Measurements from ENCODE around the gene DAO.

The DAO gene

DNA sequence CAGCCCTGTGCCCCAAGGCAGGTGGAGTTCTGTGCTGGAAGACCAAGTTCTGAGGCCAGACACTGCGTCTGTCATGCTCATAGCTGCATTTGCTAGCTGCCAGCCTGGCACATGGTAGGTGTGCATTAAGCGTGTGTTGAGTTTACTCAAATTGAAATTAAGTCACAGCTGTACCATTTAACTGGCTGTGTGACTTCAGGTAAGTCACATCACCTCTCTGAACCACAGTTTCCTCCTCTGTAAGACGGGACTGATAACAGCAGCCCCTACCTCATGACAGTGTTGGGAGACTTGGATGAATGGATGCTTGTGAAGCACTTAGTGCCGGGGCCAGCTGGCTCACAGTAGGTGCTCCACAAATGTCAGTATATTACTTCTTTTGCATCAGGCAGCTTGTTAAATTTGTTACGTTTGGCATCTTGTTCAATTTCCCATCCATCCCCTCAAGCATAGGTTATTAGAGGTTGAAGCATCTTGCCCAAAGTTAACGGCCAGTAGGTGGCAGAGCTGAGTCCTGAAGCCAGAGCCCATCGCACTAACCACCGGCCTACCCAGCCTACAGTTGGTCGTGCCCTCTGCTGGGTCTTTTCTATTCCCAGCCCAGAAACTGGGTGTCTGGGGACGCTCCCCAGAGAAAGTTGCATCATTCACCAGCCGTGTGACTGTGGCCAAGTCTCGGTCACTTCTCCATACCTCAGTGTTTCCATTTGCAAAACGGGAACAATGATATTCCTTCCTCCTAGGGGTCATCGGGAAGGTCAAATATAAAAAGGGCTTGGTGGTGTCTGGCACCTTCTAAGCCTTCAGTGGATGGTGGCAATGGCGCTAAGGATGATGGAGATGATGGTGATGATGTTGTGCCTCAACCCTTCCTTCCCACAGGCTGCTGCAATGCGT is 4.5 kb downstream of the DAO start:
- H3K27me3 ChIP-seq (ENCODE audit: control insufficient read depth, insufficient read depth, low read length): peaks cover 21% of the 10 kb centered on the region

DNA sequence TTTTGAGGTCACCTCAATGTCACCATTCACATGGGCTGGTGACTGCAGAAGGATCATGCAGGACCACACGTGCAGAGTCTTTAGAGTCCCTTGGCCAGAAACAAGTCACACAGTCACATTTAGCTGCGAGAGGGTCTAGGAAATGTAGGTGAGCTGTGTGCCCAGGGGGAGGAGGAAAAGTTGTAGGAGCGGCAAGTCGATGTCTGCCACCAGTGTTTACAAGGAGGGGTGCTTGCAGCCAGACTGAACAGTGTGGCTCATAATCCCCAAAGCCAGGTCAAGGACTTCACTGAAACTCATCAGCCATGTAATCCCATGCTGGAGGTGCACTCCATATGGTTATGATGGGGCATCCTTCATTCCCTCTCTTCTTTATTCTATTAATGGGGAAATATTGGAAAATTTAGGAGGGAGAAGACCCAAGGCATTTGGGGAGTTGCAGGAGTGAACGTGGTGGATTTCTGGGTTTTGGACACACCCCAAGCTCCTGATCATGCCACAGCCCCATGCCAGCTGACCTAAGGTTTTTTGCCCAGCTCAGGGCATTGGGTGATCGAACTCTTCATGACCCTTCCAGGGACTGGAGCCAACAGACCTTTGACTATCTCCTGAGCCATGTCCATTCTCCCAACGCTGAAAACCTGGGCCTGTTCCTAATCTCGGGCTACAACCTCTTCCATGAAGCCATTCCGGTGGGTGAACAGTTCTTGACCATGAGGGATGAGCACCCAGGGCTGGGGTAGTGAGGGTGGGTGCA is 7.2 kb downstream of the DAO start:
- no peaks in the 10 kb centered on the region for H3K9me3 ChIP-seq (replicated peaks; ENCODE audit: low read length)

More for the DNA sequence above, 4.5 kb downstream of the DAO start:
- Histone ChIP-seq H3K9me3 (replicated peaks; ENCODE audit: low read length) (no peaks in the 10 kb centered on the region), H3K9ac (ENCODE audit: low read depth, low read length) (no peak overlapping the region), H3K36me3 (ENCODE audit: insufficient read depth, low read length) (no peaks in the 10 kb centered on the region), H3K4me1 (ENCODE audit: control insufficient read depth, insufficient read depth, low read length) (no peaks in the 10 kb centered on the region), H3K4me3 (ENCODE audit: low read length) (no peak overlapping the region), H3K4me2 (ENCODE audit: low read length) (no peak overlapping the region)

DNA sequence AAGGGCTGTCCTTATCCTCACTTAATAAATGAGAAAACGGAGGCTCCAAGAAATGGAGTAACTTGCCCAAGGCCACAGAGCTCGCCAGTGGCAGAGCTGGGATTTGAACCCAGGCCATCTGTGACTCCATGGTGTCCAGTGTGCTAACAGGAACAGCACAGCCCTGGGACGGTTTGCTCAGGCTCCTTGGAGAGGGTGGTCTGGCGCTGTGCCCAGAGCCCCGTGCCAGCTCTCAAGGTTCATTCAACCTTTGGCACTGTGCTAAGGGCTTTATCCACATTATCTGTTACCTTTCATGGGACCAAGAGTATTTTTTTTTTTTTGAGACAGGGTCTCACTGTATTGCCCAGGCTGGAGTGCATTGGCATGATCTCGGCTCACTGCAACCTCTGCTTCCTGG is 8.1 kb downstream of the DAO start:
- peaks cover 9% of the 10 kb centered on the region for H3K27me3 ChIP-seq (ENCODE audit: control insufficient read depth, insufficient read depth, low read length)
- no peaks in the 10 kb centered on the region for H3K9me3 ChIP-seq (replicated peaks; ENCODE audit: low read length)
- H3K4me1 ChIP-seq (ENCODE audit: control insufficient read depth, insufficient read depth, low read length): no peaks in the 10 kb centered on the region
- no peak overlapping the region for H3K9ac ChIP-seq (ENCODE audit: low read depth, low read length)
- H3K4me3 ChIP-seq (ENCODE audit: low read length): no peak overlapping the region
- H3K36me3 ChIP-seq (ENCODE audit: insufficient read depth, low read length): no peaks in the 10 kb centered on the region
- H3K4me2 ChIP-seq (ENCODE audit: low read length): no peak overlapping the region

More for the DNA sequence above, 7.2 kb downstream of the DAO start:
- Histone ChIP-seq H3K4me1 (ENCODE audit: control insufficient read depth, insufficient read depth, low read length) (no peaks in the 10 kb centered on the region), H3K9ac (ENCODE audit: low read depth, low read length) (no peak overlapping the region), H3K27me3 (ENCODE audit: control insufficient read depth, insufficient read depth, low read length) (peaks cover 9% of the 10 kb centered on the region), H3K4me3 (ENCODE audit: low read length) (no peak overlapping the region), H3K36me3 (ENCODE audit: insufficient read depth, low read length) (no peaks in the 10 kb centered on the region), H3K4me2 (ENCODE audit: low read length) (no peak overlapping the region)

DNA sequence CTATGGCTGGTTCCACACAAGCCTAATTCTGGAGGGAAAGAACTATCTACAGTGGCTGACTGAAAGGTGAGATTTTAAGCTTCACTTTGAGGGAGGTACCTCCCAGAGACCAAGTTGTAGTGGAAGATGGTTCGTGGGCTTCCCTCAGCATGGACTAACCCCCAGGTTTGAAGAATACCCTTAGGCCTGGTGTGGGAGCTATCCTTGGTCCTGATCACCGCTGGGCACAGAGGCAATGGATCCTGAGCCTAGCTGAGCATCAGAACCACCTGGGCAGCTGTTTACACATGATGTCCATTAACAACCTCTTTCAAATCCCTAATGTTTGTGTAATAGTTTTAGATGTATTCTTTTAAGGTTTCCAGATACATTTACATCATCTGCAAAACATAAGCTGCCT is 10.3 kb downstream of the DAO start:
- Histone ChIP-seq H3K9ac (ENCODE audit: low read depth, low read length) (no peak overlapping the region), H3K4me2 (ENCODE audit: low read length) (no peak overlapping the region), H3K9me3 (replicated peaks; ENCODE audit: low read length) (no peaks in the 10 kb centered on the region), H3K4me3 (ENCODE audit: low read length) (no peak overlapping the region), H3K27me3 (ENCODE audit: control insufficient read depth, insufficient read depth, low read length) (peaks cover 17% of the 10 kb centered on the region), H3K36me3 (ENCODE audit: insufficient read depth, low read length) (no peaks in the 10 kb centered on the region), H3K4me1 (ENCODE audit: control insufficient read depth, insufficient read depth, low read length) (no peaks in the 10 kb centered on the region)

DNA sequence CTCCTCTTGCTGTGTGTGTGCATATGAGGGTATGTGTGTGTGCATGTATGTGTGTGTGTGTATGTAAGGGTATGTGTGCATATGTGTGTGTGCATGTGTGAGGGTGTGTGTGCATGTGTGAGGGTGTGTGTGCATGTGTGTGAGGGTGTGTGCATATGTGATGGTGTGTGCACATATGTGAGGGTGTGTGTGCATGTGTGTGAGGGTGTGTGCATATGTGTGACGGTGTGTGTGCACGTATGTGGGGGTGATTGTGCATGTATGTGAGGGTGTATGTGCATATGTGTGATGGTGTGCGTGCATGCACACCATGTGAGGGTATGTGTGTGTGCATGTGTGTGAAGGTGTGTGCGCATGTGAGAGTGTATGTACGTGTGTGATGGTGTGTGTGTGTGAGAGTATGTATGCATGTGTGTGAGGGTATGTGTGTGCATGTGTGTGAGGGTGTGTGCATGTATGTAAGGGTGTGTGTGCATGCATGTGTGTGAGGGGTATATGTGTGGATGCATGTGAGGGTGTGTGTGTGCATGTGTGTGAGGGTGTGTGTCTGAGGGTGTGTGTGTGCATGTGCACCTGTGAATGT is 15.4 kb downstream of the DAO start:
- no peaks in the 10 kb centered on the region for H3K36me3 ChIP-seq (ENCODE audit: insufficient read depth, low read length)
- H3K9ac ChIP-seq (ENCODE audit: low read depth, low read length): no peak overlapping the region
- no peaks in the 10 kb centered on the region for H3K4me1 ChIP-seq (ENCODE audit: control insufficient read depth, insufficient read depth, low read length)
- no peaks in the 10 kb centered on the region for H3K9me3 ChIP-seq (replicated peaks; ENCODE audit: low read length)
- H3K4me2 ChIP-seq (ENCODE audit: low read length): no peak overlapping the region
- H3K27me3 ChIP-seq (ENCODE audit: control insufficient read depth, insufficient read depth, low read length): peaks cover 16% of the 10 kb centered on the region
- no peak overlapping the region for H3K4me3 ChIP-seq (ENCODE audit: low read length)

DNA sequence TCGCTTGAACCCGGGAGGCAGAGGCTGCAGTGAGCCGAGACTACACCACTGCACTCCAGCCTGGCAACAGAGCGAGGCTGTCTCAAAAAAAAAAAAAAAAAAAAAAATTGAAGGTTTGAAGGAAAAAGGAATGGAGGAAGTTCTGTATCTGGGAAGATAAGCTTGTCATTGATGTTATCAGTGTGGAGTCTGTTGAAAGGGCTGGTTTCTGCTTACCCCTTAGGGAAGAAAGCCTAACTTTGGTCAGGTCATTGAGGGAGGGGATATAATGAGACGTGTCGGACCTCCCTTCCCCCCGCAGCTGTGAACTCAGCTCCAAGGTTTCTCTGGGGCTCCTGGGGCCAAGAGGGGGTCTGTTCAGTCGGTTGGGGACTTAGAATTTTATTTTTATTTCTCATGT is 16.4 kb downstream of the DAO start:
- Histone ChIP-seq H3K4me3 (ENCODE audit: low read length) (no peak overlapping the region), H3K36me3 (ENCODE audit: insufficient read depth, low read length) (no peaks in the 10 kb centered on the region), H3K4me2 (ENCODE audit: low read length) (no peak overlapping the region), H3K27me3 (ENCODE audit: control insufficient read depth, insufficient read depth, low read length) (peaks cover 21% of the 10 kb centered on the region), H3K9me3 (replicated peaks; ENCODE audit: low read length) (no peaks in the 10 kb centered on the region), H3K9ac (ENCODE audit: low read depth, low read length) (no peak overlapping the region), H3K4me1 (ENCODE audit: control insufficient read depth, insufficient read depth, low read length) (no peaks in the 10 kb centered on the region)

DNA sequence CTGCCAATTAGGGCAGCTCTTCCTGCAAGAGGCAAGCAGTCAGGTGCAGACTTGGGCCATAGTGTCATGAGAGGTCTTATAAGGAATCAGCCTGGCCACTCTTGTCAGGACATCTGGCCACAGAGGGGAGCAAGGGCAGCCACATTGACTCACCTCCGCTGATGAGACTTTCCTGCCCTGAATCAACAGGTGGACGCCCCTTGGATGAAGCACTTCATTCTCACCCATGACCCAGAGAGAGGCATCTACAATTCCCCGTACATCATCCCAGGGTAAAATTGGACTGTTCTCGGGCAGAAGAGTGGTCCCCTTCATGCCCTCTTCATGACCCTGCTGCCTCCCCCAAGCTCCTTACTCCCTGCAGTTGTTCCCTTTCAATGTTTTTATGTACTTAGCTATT is 16.9 kb downstream of the DAO start:
- no peak overlapping the region for H3K4me3 ChIP-seq (ENCODE audit: low read length)
- H3K36me3 ChIP-seq (ENCODE audit: insufficient read depth, low read length): no peaks in the 10 kb centered on the region
- H3K9ac ChIP-seq (ENCODE audit: low read depth, low read length): no peak overlapping the region
- no peaks in the 10 kb centered on the region for H3K9me3 ChIP-seq (replicated peaks; ENCODE audit: low read length)
- no peak overlapping the region for H3K4me2 ChIP-seq (ENCODE audit: low read length)
- no peaks in the 10 kb centered on the region for H3K4me1 ChIP-seq (ENCODE audit: control insufficient read depth, insufficient read depth, low read length)
- peaks cover 21% of the 10 kb centered on the region for H3K27me3 ChIP-seq (ENCODE audit: control insufficient read depth, insufficient read depth, low read length)

DNA sequence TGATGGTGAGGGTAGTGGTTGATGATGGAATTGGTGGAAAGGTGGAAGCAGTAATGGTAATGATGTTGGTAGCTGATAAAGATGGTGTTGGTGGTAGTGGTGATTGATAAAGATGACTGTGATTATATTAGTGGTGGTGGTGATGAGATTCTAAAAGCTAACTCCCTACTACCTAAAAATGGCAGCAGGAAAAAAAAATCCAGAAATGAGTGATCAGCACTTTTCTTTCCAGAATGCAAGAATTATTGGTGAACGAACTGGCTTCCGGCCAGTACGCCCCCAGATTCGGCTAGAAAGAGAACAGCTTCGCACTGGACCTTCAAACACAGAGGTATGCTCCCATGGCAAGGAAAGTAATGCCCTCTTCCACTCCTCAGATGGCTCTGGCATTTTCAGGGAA is 19.3 kb downstream of the DAO start:
- Histone ChIP-seq H3K9me3 (replicated peaks; ENCODE audit: low read length) (no peaks in the 10 kb centered on the region), H3K27me3 (ENCODE audit: control insufficient read depth, insufficient read depth, low read length) (peaks cover 15% of the 10 kb centered on the region), H3K4me2 (ENCODE audit: low read length) (no peak overlapping the region), H3K4me3 (ENCODE audit: low read length) (no peak overlapping the region), H3K36me3 (ENCODE audit: insufficient read depth, low read length) (no peaks in the 10 kb centered on the region), H3K9ac (ENCODE audit: low read depth, low read length) (no peak overlapping the region), H3K4me1 (ENCODE audit: control insufficient read depth, insufficient read depth, low read length) (no peaks in the 10 kb centered on the region)

DNA sequence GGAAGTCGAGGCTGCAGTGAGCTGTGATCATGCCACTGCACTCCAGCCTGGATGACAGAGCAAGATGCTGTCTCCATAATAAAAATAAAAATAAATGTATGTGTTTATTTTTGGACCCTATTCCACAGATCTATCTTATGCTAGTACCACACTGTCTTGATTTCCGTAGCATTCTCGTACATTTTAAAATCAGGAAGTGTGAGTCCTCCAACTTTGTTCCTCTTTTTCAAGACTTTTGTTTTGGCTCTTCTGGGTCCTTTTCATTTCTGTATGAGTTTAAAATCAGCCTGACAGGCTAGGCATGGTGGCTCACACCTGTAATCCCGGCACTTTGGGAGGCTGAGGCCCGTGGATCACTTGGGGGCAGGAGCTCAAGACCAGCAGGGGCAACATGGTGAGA is 25.8 kb downstream of the DAO start:
- H3K9ac ChIP-seq (ENCODE audit: low read depth, low read length): no peak overlapping the region
- H3K27me3 ChIP-seq (ENCODE audit: control insufficient read depth, insufficient read depth, low read length): peaks cover 24% of the 10 kb centered on the region
- no peak overlapping the region for H3K4me2 ChIP-seq (ENCODE audit: low read length)
- H3K4me3 ChIP-seq (ENCODE audit: low read length): no peak overlapping the region
- H3K36me3 ChIP-seq (ENCODE audit: insufficient read depth, low read length): no peaks in the 10 kb centered on the region
- H3K4me1 ChIP-seq (ENCODE audit: control insufficient read depth, insufficient read depth, low read length): no peaks in the 10 kb centered on the region
- no peaks in the 10 kb centered on the region for H3K9me3 ChIP-seq (replicated peaks; ENCODE audit: low read length)

DNA sequence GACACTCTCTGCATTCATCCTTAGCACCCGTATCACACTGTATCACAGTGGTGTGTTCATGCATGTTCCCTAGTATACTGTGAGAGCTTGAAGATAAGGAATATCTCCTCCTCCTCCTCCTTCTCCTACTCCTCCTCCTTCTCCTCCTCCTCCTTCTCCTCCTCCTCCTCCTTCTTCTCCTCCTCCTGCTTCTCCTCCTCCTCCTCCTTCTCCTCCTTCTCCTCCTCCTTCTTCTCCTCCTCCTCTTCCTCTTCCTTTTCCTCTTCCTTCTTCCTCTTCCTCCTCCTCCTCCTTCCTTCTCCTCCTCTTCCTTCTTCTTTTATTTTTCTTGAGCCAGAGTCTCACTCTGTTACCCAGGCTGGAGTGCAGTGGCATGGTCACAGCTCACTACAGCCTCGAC is 27.1 kb downstream of the DAO start:
- Histone ChIP-seq H3K9me3 (replicated peaks; ENCODE audit: low read length) (no peaks in the 10 kb centered on the region), H3K4me2 (ENCODE audit: low read length) (no peak overlapping the region), H3K27me3 (ENCODE audit: control insufficient read depth, insufficient read depth, low read length) (peaks cover 24% of the 10 kb centered on the region), H3K36me3 (ENCODE audit: insufficient read depth, low read length) (no peaks in the 10 kb centered on the region), H3K4me3 (ENCODE audit: low read length) (no peak overlapping the region), H3K9ac (ENCODE audit: low read depth, low read length) (no peak overlapping the region), H3K4me1 (ENCODE audit: control insufficient read depth, insufficient read depth, low read length) (no peaks in the 10 kb centered on the region)

DNA sequence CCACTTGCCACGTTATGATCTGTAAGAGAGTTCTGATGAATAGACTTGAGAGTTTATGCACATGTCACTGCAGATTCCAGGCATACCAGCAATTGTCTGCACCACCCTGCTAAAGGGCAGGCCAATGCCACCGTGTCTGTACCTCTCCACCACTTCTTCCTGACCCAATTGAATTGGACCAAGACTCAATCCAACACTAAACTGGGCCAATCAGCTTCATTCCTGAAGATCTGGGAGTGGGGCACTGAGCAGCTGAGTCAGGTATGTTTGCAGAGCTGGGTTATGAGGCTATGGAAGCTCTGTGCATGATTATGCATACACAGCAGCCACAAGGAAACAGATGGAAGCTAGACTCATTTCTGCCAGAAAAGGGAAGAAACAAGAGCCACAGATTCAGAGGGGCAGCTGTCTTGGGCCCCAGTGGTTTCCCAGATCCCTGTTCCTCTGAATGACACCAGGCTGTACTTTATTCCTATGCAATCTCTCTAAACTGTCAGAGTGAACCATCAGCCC is 28.0 kb downstream of the DAO start:
- no peaks in the 10 kb centered on the region for H3K36me3 ChIP-seq (ENCODE audit: insufficient read depth, low read length)
- no peak overlapping the region for H3K4me3 ChIP-seq (ENCODE audit: low read length)
- H3K9me3 ChIP-seq (replicated peaks; ENCODE audit: low read length): no peaks in the 10 kb centered on the region
- no peak overlapping the region for H3K9ac ChIP-seq (ENCODE audit: low read depth, low read length)
- peaks cover 24% of the 10 kb centered on the region for H3K27me3 ChIP-seq (ENCODE audit: control insufficient read depth, insufficient read depth, low read length)
- H3K4me2 ChIP-seq (ENCODE audit: low read length): no peak overlapping the region
- H3K4me1 ChIP-seq (ENCODE audit: control insufficient read depth, insufficient read depth, low read length): no peaks in the 10 kb centered on the region
